Measurements from ENCODE around the gene ZMIZ2.
"Not testable (repeated sequence)": the region's sequence is repeated elsewhere in the genome, so short reads cannot be mapped to it uniquely, and the experiment has no call there.

ZMIZ2 gene

GRCh38 chr7:44709011-44709915, 39.4 kb upstream of the ZMIZ2 start:
- Histone ChIP-seq H3K4me1 (ENCODE audit: control insufficient read depth, insufficient read depth, low read length) (no peaks in the 10 kb centered on the region), H3K4me3 (ENCODE audit: insufficient read depth, low read depth, low read length) (no peak overlapping the region), H3K27ac (ENCODE audit: insufficient read depth, low read depth, low read length, poor library complexity, severe bottlenecking) (no peak overlapping the region), H3K9me3 (ENCODE audit: control insufficient read depth, low read length) (no peaks in the 10 kb centered on the region), H3K27me3 (ENCODE audit: control insufficient read depth, insufficient read depth, low read length, poor library complexity, severe bottlenecking) (no peaks in the 10 kb centered on the region), H3K36me3 (ENCODE audit: control insufficient read depth, insufficient read depth, low read length) (peaks cover 11% of the 10 kb centered on the region)
- WGBS, 2 experiments: 92% methylated on average over 19 of the region's 19 CpGs

GRCh38 chr7:44709945-44710596, 38.6 kb upstream of the ZMIZ2 start:
- Histone ChIP-seq H3K27me3 (ENCODE audit: control insufficient read depth, insufficient read depth, low read length, poor library complexity, severe bottlenecking) (no peaks in the 10 kb centered on the region), H3K9me3 (ENCODE audit: control insufficient read depth, low read length) (no peaks in the 10 kb centered on the region), H3K4me1 (ENCODE audit: control insufficient read depth, insufficient read depth, low read length) (no peaks in the 10 kb centered on the region), H3K27ac (ENCODE audit: insufficient read depth, low read depth, low read length, poor library complexity, severe bottlenecking) (no peak overlapping the region), H3K36me3 (ENCODE audit: control insufficient read depth, insufficient read depth, low read length) (peaks cover 11% of the 10 kb centered on the region), H3K4me3 (ENCODE audit: insufficient read depth, low read depth, low read length) (no peak overlapping the region)
- 96% methylated on average over 10 of the region's 10 CpGs for WGBS, 2 experiments

GRCh38 chr7:44711528-44711927, 37.1 kb upstream of the ZMIZ2 start:
- no peak overlapping the region for H3K27ac ChIP-seq (ENCODE audit: insufficient read depth, low read depth, low read length, poor library complexity, severe bottlenecking)
- H3K9me3 ChIP-seq (ENCODE audit: control insufficient read depth, low read length): no peaks in the 10 kb centered on the region
- no peaks in the 10 kb centered on the region for H3K27me3 ChIP-seq (ENCODE audit: control insufficient read depth, insufficient read depth, low read length, poor library complexity, severe bottlenecking)
- WGBS, 2 experiments: 88 to 90% methylated on average over 5 of the region's 5 CpGs
- no peaks in the 10 kb centered on the region for H3K4me1 ChIP-seq (ENCODE audit: control insufficient read depth, insufficient read depth, low read length)
- no peak overlapping the region for H3K4me3 ChIP-seq (ENCODE audit: insufficient read depth, low read depth, low read length)
- H3K36me3 ChIP-seq (ENCODE audit: control insufficient read depth, insufficient read depth, low read length): peaks cover 11% of the 10 kb centered on the region

GRCh38 chr7:44712012-44712411, 36.6 kb upstream of the ZMIZ2 start:
- Histone ChIP-seq H3K27me3 (ENCODE audit: control insufficient read depth, insufficient read depth, low read length, poor library complexity, severe bottlenecking) (no peaks in the 10 kb centered on the region), H3K27ac (ENCODE audit: insufficient read depth, low read depth, low read length, poor library complexity, severe bottlenecking) (no peak overlapping the region), H3K4me3 (ENCODE audit: insufficient read depth, low read depth, low read length) (no peak overlapping the region), H3K4me1 (ENCODE audit: control insufficient read depth, insufficient read depth, low read length) (no peaks in the 10 kb centered on the region), H3K9me3 (ENCODE audit: control insufficient read depth, low read length) (no peaks in the 10 kb centered on the region), H3K36me3 (ENCODE audit: control insufficient read depth, insufficient read depth, low read length) (peaks cover 11% of the 10 kb centered on the region)
- 86% methylated on average over 5 of the region's 5 CpGs for WGBS, 2 experiments

- H3K27ac ChIP-seq (ENCODE audit: insufficient read depth, low read depth, low read length, poor library complexity, severe bottlenecking): no peak overlapping the region
- peaks cover 5% of the 10 kb centered on the region for H3K36me3 ChIP-seq (ENCODE audit: control insufficient read depth, insufficient read depth, low read length)
- 87 to 92% methylated on average over 2 of the region's 2 CpGs for WGBS, 2 experiments
- no peaks in the 10 kb centered on the region for H3K27me3 ChIP-seq (ENCODE audit: control insufficient read depth, insufficient read depth, low read length, poor library complexity, severe bottlenecking)
- H3K9me3 ChIP-seq (ENCODE audit: control insufficient read depth, low read length): no peaks in the 10 kb centered on the region
- H3K4me3 ChIP-seq (ENCODE audit: insufficient read depth, low read depth, low read length): no peak overlapping the region
- H3K4me1 ChIP-seq (ENCODE audit: control insufficient read depth, insufficient read depth, low read length): no peaks in the 10 kb centered on the region
These were observed 35.5 kb upstream of the ZMIZ2 start for GRCh38 chr7:44713141-44713540.

- H3K9me3 ChIP-seq (ENCODE audit: control insufficient read depth, low read length): no peaks in the 10 kb centered on the region
- H3K27me3 ChIP-seq (ENCODE audit: control insufficient read depth, insufficient read depth, low read length, poor library complexity, severe bottlenecking): no peaks in the 10 kb centered on the region
- no peaks in the 10 kb centered on the region for H3K36me3 ChIP-seq (ENCODE audit: control insufficient read depth, insufficient read depth, low read length)
- H3K4me3 ChIP-seq (ENCODE audit: insufficient read depth, low read depth, low read length): no peak overlapping the region
- no peak overlapping the region for H3K27ac ChIP-seq (ENCODE audit: insufficient read depth, low read depth, low read length, poor library complexity, severe bottlenecking)
- WGBS, 2 experiments: 83 to 88% methylated on average over 7 of the region's 7 CpGs
- H3K4me1 ChIP-seq (ENCODE audit: control insufficient read depth, insufficient read depth, low read length): no peaks in the 10 kb centered on the region
These were observed 34.8 kb upstream of the ZMIZ2 start for GRCh38 chr7:44713680-44714335.

GRCh38 chr7:44716205-44716604, 32.4 kb upstream of the ZMIZ2 start:
- Histone ChIP-seq H3K27me3 (ENCODE audit: control insufficient read depth, insufficient read depth, low read length, poor library complexity, severe bottlenecking) (no peaks in the 10 kb centered on the region), H3K4me1 (ENCODE audit: control insufficient read depth, insufficient read depth, low read length) (no peaks in the 10 kb centered on the region), H3K4me3 (ENCODE audit: insufficient read depth, low read depth, low read length) (no peak overlapping the region), H3K9me3 (ENCODE audit: control insufficient read depth, low read length) (no peaks in the 10 kb centered on the region), H3K27ac (ENCODE audit: insufficient read depth, low read depth, low read length, poor library complexity, severe bottlenecking) (no peak overlapping the region), H3K36me3 (ENCODE audit: control insufficient read depth, insufficient read depth, low read length) (no peaks in the 10 kb centered on the region)
- WGBS, 2 experiments: 95% methylated on average over 3 of the region's 3 CpGs

- 92 to 95% methylated on average over 4 of the region's 4 CpGs for WGBS, 2 experiments
- no peaks in the 10 kb centered on the region for H3K36me3 ChIP-seq (ENCODE audit: control insufficient read depth, insufficient read depth, low read length)
- no peaks in the 10 kb centered on the region for H3K4me1 ChIP-seq (ENCODE audit: control insufficient read depth, insufficient read depth, low read length)
- no peak overlapping the region for H3K27ac ChIP-seq (ENCODE audit: insufficient read depth, low read depth, low read length, poor library complexity, severe bottlenecking)
- no peak overlapping the region for H3K4me3 ChIP-seq (ENCODE audit: insufficient read depth, low read depth, low read length)
- H3K9me3 ChIP-seq (ENCODE audit: control insufficient read depth, low read length): no peaks in the 10 kb centered on the region
- H3K27me3 ChIP-seq (ENCODE audit: control insufficient read depth, insufficient read depth, low read length, poor library complexity, severe bottlenecking): no peaks in the 10 kb centered on the region
These were observed 28.3 kb upstream of the ZMIZ2 start for GRCh38 chr7:44720301-44720700.

- no peaks in the 10 kb centered on the region for H3K9me3 ChIP-seq (ENCODE audit: control insufficient read depth, low read length)
- H3K27me3 ChIP-seq (ENCODE audit: control insufficient read depth, insufficient read depth, low read length, poor library complexity, severe bottlenecking): no peaks in the 10 kb centered on the region
- no peaks in the 10 kb centered on the region for H3K36me3 ChIP-seq (ENCODE audit: control insufficient read depth, insufficient read depth, low read length)
- H3K4me1 ChIP-seq (ENCODE audit: control insufficient read depth, insufficient read depth, low read length): no peaks in the 10 kb centered on the region
- no peak overlapping the region for H3K4me3 ChIP-seq (ENCODE audit: insufficient read depth, low read depth, low read length)
- WGBS, 2 experiments: 85 to 86% methylated on average over 4 of the region's 4 CpGs
- H3K27ac ChIP-seq (ENCODE audit: insufficient read depth, low read depth, low read length, poor library complexity, severe bottlenecking): no peak overlapping the region
These were observed 24.4 kb upstream of the ZMIZ2 start for GRCh38 chr7:44724276-44724675.

GRCh38 chr7:44726250-44726649, 22.4 kb upstream of the ZMIZ2 start:
- not testable (repeated sequence) for H3K27ac ChIP-seq (ENCODE audit: insufficient read depth, low read depth, low read length, poor library complexity, severe bottlenecking); H3K36me3 ChIP-seq (ENCODE audit: control insufficient read depth, insufficient read depth, low read length); H3K4me3 ChIP-seq (ENCODE audit: insufficient read depth, low read depth, low read length); H3K4me1 ChIP-seq (ENCODE audit: control insufficient read depth, insufficient read depth, low read length); H3K27me3 ChIP-seq (ENCODE audit: control insufficient read depth, insufficient read depth, low read length, poor library complexity, severe bottlenecking); H3K9me3 ChIP-seq (ENCODE audit: control insufficient read depth, low read length)
- WGBS, 2 experiments: 90 to 92% methylated on average over 7 of the region's 7 CpGs
